K562 (cell line): ENCODE measurements around the gene LSM14B.

Experiments
- FOXM1 ChIP-seq, 2 experiments: fragments of 450-650 bp in 1 of 2; sonication (generic) in 1 of 2; formaldehyde crosslinking in 1 of 2; IDR thresholded peaks; 2 replicates each; pipeline versions ENCODE4 v1.6.1 to v1.9.0; 2017 to 2022; ENCODE audit warnings: low read depth in 2 of 2, mild to moderate bottlenecking in 2 of 2, missing genetic modification reagents in 1 of 2, moderate library complexity in 1 of 2
- KAT2B ChIP-seq: IDR thresholded peaks from one replicate; pipeline ENCODE4 v1.6.1; 2012; ENCODE audit warnings: low read depth, mild to moderate bottlenecking, control low read depth, inconsistent platforms, low read length, moderate library complexity
- NFRKB ChIP-seq: fragments of 450-650 bp; IDR thresholded peaks from 2 replicates; pipeline ENCODE4 v1.6.1; 2016; ENCODE audit warnings: low read depth
- POLR2AphosphoS2 ChIP-seq: IDR thresholded peaks from 2 replicates; pipeline ENCODE4 v1.6.1; 2012; ENCODE audit warnings: low read length, improper control_type of control experiment
- ZKSCAN1 ChIP-seq: fragments of 150-350 bp; IDR thresholded peaks from 2 replicates; pipeline ENCODE4 v1.6.1; 2016; ENCODE audit warnings: low read depth, low read length
- ZNF586 ChIP-seq: fragments of 450-650 bp; formaldehyde crosslinking; conservative IDR thresholded peaks from 2 replicates; pipeline ENCODE4 v1.4.0; 2020; ENCODE audit warnings: mild to moderate bottlenecking, moderate library complexity
- TF ChIP-seq, protein P1 (sequence below), 3 experiments: IDR thresholded peaks in 2 of 3; conservative IDR thresholded peaks in 1 of 3; 2 replicates each; pipeline ENCODE4 v1.5.1; 2011 to 2012; ENCODE audit warnings: low read length in 3 of 3, mild to moderate bottlenecking in 3 of 3, control low read depth in 2 of 3, improper control_type of control experiment in 1 of 3, inconsistent platforms in 1 of 3, low read depth in 1 of 3, mixed read lengths in 1 of 3, moderate library complexity in 1 of 3; ENCODE audit not compliant: insufficient read depth in 2 of 3

- no peak for TF ChIP-seq FOXM1 (IDR thresholded peaks at IDR 0.05; ENCODE audit: low read depth)
- no peak for TF ChIP-seq FOXM1 (CRISPR knock-in tag; IDR thresholded peaks at IDR 0.05; ENCODE audit: low read depth)
- TF ChIP-seq ZKSCAN1: no peak
- TF ChIP-seq NFRKB: no peak
- TF ChIP-seq, protein P1, sequence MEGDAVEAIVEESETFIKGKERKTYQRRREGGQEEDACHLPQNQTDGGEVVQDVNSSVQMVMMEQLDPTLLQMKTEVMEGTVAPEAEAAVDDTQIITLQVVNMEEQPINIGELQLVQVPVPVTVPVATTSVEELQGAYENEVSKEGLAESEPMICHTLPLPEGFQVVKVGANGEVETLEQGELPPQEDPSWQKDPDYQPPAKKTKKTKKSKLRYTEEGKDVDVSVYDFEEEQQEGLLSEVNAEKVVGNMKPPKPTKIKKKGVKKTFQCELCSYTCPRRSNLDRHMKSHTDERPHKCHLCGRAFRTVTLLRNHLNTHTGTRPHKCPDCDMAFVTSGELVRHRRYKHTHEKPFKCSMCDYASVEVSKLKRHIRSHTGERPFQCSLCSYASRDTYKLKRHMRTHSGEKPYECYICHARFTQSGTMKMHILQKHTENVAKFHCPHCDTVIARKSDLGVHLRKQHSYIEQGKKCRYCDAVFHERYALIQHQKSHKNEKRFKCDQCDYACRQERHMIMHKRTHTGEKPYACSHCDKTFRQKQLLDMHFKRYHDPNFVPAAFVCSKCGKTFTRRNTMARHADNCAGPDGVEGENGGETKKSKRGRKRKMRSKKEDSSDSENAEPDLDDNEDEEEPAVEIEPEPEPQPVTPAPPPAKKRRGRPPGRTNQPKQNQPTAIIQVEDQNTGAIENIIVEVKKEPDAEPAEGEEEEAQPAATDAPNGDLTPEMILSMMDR (IDR thresholded peaks at IDR 0.05 in 2 of 3, conservative IDR thresholded peaks at IDR 0.05 in 1 of 3; ENCODE audit: insufficient read depth in 2 of 3, low read depth in 1 of 3, low read length in 3 of 3): no peak
- no peak for TF ChIP-seq POLR2AphosphoS2
- TF ChIP-seq ZNF586 (CRISPR knock-in tag): no peak
- no peak for TF ChIP-seq KAT2B
Measured at GRCh38 chr20:62148908-62149314, 26.6 kb downstream of the LSM14B start.
